T-helper 9 cell (primary cell): ENCODE measurements around the gene GATAD1.
"Not testable (repeated sequence)": the region's sequence is repeated elsewhere in the genome, so short reads cannot be mapped to it uniquely, and the experiment has no call there.

Experiments used
- DNase-seq: peaks from one replicate; pipeline ENCODE4 v3.0.0-alpha.2; 2020

Gene GATAD1

DNA sequence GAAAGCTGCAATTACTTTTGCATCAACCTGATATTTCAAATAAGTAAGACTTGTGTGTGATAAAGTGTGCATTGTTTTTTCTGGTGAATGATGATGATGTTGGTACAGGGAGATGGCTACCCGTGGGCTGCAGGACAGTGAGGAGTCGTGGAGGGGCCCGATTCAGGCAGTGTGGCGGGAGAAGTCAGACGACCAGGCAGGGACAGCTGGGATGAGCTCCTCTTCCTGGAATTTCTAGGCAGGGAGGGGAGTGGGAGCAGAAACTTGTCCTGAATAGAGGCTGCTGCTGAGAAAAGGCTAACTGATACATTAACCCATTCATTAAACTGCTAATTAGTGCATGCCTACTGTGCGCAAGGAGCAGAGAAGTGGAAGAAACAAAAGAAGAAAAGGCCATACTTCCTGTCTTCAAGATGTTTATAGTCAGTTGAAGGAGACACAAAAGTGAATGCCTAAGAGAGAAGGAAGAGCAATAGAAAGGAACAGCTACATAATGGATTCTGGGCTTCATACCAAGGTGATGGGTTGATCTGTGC lies 9.3 kb upstream of the GATAD1 start:
- no peak for DNase-seq

GRCh38 chr7:92442720-92443119 lies 4.6 kb upstream of the GATAD1 start:
- DNase-seq, result not testable (repeated sequence)

DNA sequence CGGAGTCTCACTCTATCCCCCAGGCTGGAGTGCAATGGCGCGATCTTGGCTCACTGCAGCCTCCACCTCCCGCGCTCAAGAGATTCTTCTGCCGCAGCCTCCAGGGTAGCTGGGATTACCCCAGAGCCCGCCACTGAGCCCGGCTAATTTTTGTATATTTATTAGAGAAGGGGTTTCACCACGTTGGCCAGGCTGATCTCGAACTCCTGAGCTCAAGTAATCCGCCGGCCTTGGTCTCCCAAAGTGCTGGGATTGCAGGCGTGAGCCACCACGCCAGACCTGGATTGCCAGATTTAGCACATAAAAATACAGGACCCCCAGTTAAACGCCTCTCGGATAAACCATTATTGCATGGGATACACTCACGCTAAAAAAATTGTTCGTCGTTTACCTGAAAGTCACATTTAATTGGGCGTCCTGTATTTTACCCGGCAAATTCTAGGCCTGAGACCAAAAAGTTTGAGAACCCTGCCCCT lies 375 bp upstream of the GATAD1 start:
- DNase-seq, result no peak

GRCh38 chr7:92448205-92448747 lies 994 bp downstream of the GATAD1 start:
- DNase-seq, result peak; percentile 44

DNA sequence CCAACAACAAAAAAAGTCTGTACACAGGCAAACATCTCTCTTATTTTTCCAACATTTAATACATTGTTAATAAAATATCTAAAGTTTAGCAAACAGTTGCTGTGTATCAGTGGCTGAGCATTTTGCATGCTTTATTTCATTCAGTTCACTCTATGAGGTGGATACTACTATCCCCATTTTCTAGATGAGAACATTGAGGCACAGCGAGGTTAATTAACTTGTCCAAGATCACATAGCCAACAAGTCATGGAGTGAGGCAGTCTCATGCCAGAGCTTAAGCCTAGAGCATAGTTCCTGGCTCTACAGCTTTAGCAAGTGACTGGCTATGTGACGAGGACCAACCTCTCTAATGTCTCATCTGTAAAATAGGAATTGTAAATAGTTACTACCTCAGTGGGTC lies 4.4 kb downstream of the GATAD1 start:
- no peak for DNase-seq

DNA sequence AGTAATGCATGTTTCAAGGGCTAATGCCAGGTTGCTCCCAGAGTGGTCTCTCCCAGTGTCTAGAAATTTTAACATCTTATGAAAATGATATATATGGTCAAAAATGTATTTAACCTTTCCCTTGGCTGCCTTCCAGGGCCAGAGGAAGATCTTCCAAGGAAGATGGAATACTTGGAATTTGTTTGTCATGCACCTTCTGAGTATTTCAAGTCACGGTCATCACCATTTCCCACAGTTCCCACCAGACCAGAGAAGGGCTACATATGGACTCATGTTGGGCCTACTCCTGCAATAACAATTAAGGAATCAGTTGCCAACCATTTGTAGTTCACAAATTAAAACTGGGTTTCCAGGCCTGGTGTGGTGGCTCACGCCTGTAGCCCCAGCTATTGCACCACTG lies 9.0 kb downstream of the GATAD1 start:
- DNase-seq, result no peak

DNA sequence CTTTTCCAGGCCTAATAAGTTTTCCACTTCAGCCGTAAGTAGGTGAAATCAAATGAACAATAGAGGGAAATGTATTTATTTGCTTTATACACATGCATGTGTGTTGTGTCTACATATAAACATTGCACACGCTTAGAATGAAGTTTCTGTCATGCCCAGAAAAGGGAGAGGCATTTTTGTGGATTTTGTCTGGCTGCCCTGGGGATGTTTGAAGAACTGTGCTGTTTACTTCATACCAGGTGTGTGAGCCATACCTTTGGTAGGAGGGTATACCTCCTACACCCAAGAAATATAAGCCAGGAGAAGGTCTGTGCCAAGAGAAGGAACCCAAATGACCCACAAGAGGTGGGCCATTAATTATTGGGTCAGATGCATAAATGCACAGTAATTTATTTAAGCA lies 12.8 kb downstream of the GATAD1 start:
- no peak for DNase-seq

- DNase-seq, result no peak
These were observed 13.2 kb downstream of the GATAD1 start for GRCh38 chr7:92460510-92460909.

DNA sequence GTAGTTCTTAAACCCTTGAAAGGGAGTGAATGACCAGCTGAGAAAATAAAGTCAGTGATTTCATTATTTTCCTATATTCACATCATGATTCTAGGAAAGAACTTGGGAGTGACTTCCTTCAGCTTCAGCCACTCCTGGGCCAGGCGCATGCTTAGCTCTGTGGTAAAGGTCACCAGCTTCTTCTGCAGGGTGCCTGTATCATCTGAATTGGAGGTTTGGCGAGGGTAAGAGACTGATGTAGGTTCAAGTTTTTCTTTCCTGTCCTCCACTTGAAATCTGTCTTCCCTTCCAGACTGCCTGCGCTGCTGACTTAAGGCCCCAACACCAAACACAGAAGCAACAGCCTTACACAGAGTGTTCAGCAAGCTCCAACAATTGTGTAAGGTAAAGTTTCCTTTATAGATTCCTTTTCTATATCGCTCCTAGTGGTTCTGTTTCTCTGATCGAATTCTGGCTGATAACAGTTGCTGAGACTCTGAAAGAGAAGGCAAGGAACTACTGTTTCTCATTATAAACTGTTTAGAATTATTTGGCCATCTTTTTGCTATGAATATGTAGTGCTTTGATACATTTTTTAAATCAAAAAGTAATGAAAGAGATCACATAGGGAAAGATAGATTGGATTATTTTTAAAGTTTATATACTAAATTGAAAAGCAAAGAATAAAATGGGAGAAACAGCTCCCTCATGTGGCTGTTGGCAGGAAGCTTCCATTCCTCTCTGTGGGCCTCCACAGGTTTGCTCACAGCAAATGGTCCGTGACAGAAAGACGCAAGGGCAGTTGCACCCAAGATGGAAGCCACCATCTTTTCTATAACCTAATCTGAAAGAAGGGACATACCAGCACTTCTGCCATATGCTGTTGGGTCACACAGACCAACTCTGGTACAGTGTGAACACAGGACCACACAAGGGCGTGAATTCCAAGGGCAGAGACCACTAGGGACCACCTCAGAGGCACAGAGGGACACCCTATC lies 14.0 kb downstream of the GATAD1 start:
- no peak for DNase-seq

GRCh38 chr7:92462560-92462959 lies 15.3 kb downstream of the GATAD1 start:
- no peak for DNase-seq

DNA sequence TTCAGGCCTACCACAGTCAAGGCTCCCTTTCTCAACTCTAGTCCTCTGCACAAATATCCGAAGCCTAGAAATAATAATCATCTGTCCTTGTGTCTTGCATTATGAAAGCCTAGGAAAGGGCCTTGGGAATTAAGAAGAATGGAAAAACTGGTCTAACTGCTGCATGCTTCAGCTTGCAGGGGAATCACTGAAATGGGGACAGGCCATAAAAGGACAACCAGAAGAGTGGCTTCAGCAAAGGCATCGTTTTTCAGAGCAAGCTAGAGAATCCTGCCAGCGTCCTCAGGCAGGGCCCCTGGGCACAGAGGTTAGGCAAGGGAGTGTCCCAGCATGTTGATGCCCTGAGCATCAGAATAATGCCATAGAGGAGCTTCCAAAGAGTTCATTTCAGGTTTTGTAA lies 17.2 kb downstream of the GATAD1 start:
- no peak for DNase-seq

DNA sequence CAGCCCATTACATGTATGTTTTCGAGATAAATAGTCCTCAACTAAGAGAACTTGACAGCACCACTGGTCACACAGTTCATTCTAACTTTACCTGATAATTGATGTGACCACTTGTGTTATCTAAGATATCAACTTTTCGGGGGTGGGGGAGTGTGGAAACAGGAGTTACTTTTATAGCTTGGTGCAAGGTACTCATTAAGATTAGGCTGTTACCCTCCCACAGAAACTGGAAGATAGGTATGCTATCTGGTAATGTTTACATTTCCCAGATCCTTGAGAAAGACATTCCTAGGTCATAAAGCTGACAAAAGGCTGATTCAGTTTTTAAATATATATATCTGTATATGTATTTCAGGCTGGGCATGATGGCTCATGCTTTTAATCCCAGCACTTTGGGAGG lies 19.4 kb downstream of the GATAD1 start:
- no peak for DNase-seq

GRCh38 chr7:92468589-92468988 lies 21.3 kb downstream of the GATAD1 start:
- not testable (repeated sequence) for DNase-seq

- not testable (repeated sequence) for DNase-seq
These were observed 26.7 kb downstream of the GATAD1 start for GRCh38 chr7:92473989-92474388.

- not testable (repeated sequence) for DNase-seq
These were observed 28.0 kb downstream of the GATAD1 start for GRCh38 chr7:92475261-92475770.

GRCh38 chr7:92475851-92476590 lies 28.7 kb downstream of the GATAD1 start:
- not testable (repeated sequence) for DNase-seq

DNA sequence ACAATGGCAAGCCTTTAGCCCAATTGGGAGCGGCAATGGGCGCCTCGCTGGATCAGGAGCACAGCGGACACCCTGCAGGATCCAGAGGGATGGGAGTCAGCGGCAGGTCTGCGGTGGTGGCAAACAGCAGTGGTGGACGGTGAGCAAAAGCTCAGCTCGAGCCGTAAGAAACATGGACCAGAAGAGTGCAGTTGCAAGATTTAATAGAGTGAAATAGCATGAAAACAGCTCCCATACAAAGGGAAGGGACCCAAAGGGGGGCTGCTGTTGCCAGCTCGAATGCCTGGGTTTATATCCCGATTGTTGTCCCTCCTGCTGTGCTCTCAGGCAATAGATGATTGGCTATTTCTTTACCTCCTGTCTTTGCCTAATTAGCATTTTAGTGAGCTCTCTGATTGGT lies 30.4 kb downstream of the GATAD1 start, which contains the start of gene ERVW-1:
Gene ERVW-1, minus strand, starts transcription at position 266 of the 400 bp plus-strand sequence. CDS start 7,565 bp downstream, outside the sequence.
- DNase-seq, result not testable (repeated sequence)

DNA sequence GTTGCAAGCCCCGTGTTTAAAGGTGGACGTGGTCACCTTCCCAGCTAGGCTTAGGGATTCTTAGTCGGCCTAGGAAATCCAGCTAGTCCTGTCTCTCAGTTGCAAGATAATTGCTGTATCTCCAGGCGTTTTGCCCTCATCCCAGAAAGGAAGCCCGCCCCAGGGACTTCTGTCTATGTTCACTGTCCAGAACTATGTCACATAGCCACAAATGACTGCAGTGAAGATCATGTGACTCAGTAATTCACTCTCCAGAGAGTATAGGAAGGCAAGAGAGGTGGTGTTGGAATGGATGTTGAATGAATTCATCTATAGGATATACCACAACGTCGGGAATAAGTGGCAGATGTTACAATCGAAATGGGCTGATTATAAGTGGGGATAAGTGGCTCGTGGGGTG lies 30.8 kb downstream of the GATAD1 start:
- DNase-seq, result no peak

DNA sequence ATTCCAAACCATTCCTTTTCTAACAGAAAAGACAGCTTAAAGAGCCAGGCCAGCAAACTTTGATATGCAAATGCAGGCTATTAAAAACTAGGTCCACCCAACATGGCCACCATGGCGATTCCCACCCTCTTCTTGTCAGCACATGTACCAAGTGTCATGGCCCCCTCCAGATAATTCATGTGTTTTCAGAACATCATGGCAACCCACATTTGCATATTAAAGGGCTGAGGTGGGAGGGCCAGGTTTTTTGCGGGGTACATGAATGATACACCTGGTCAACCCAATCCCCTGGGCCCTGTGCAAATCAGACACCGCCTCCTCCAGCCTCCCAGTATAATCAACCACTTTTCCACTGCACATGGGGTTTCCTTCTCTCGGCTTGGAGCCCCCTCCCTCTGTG lies 31.4 kb downstream of the GATAD1 start:
- DNase-seq, result no peak

DNA sequence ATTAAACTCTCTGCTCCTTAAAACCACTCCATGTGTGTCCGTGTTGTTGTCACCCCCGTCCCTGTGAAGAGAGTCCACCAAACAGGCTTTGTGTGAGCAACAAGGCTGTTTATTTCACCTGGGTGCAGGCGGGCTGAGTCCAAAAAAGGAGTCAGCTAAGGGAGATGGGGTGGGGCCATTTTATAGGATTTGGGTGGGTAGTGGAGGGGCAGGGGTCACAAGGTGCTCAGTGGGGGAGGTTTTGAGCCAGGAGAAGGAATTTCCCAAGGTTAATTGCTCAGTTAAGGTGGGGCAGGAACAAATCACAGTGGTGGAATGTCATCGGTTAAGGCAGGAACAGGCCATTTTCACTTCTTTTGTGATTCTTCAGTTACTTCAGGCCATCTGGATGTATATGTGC lies 31.9 kb downstream of the GATAD1 start:
- DNase-seq, result not testable (repeated sequence)

DNA sequence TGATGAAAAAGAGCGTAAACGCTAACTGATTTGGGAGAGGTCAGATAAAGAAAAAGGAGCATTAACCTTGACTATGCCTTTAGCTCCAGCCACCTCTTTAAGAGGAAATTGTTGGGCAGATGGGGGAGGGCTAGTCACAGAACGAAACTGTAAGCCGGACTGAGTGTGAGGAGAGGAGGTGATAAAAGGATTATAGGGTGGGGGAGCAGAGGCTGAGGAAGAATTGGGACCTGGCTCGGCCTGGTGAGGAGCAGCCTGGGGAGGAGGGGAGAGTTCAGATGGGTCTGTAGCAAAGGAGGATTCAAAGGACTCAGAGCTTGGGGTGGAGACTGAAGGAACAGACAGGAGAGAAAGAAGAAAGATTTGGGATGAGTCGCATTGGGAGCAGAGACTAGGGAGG lies 36.3 kb downstream of the GATAD1 start:
- not testable (repeated sequence) for DNase-seq

GRCh38 chr7:92484226-92484625 lies 36.9 kb downstream of the GATAD1 start:
- DNase-seq, result not testable (repeated sequence)
